Endothelial cell of umbilical vein (primary cell): ENCODE results near the gene S100A7. TPM values are rescaled to one million over a fixed set of nuclear protein-coding genes. Genes with fewer than 3 reads are reported as not detected.

Experiments
- BruUV-seq: library from RNA; stranded (reverse); fragments of 400-500 nt; replicated peaks from 2 replicates; lab custom pipeline; 2021; lab: Mats Ljungman, UMichigan
- CTCF ChIA-PET: fragments of 300-600, 350-600 bp; sonication (Branson Sonifier 250); formaldehyde crosslinking; loops from one replicate; lab custom pipeline; 2021; ENCODE audit warnings: antibody characterized with exemption, inconsistent platforms; lab: Charles Lee
- POLR2A ChIA-PET: fragments of 300-600, 350-600 bp; sonication (Branson Sonifier 250); formaldehyde crosslinking; loops from one replicate; lab custom pipeline; 2021; ENCODE audit warnings: antibody characterized with exemption, inconsistent platforms; lab: Charles Lee
- DNase-seq: peaks from one replicate; pipeline ENCODE4 v3.0.0-alpha.2; 2011; ENCODE audit warnings: low read depth, low spot score
- FAIRE-seq: peaks from 2 replicates; lab custom pipeline; 2011; peaks lifted over from hg19 to GRCh38; lab: Jason Lieb, UNC
- H2AFZ ChIP-seq: 2 replicates; pipeline ENCODE4 v1.6.0; 2012; ENCODE audit warnings: low read depth, low read length, control low read depth, inconsistent platforms
- H3K27ac ChIP-seq: 2 replicates; pipeline ENCODE4 v1.5.1; 2011; ENCODE audit warnings: low read depth, mild to moderate bottlenecking, control low read depth, low read length, moderate library complexity; ENCODE audit not compliant: insufficient read depth
- H3K27me3 ChIP-seq, 2 experiments: 2 replicates each; pipeline versions ENCODE4 v1.6.0 to v1.6.1; 2011; ENCODE audit warnings: low read length in 2 of 2, mixed read lengths in 1 of 2; ENCODE audit not compliant: control insufficient read depth in 2 of 2, insufficient read depth in 2 of 2
- H3K36me3 ChIP-seq, 2 experiments: 2 replicates in 1 of 2; 3 replicates in 1 of 2; pipeline ENCODE4 v1.5.1; 2011; ENCODE audit warnings: low read length in 2 of 2, mild to moderate bottlenecking in 1 of 2, moderate library complexity in 1 of 2; ENCODE audit not compliant: control insufficient read depth in 2 of 2, insufficient read depth in 2 of 2; ENCODE audit errors: extremely low read depth in 1 of 2
- H3K4me1 ChIP-seq: 3 replicates; pipeline ENCODE4 v1.5.1; 2011; ENCODE audit warnings: mild to moderate bottlenecking, low read length; ENCODE audit not compliant: control insufficient read depth, insufficient read depth; ENCODE audit errors: extremely low read depth
- H3K4me2 ChIP-seq: 2 replicates; pipeline ENCODE4 v1.6.1; 2011; ENCODE audit warnings: low read length, control low read depth, mixed read lengths; ENCODE audit not compliant: insufficient read depth
- H3K4me3 ChIP-seq, 3 experiments: fragments of 200-600 bp in 1 of 3; sonication (generic), shearing (Covaris generic) in 1 of 3; replicated peaks in 1 of 3; 2 replicates each; pipeline ENCODE4 v1.5.1; 2011 to 2016; ENCODE audit warnings: control low read depth in 3 of 3, low read length in 3 of 3, mild to moderate bottlenecking in 2 of 3, inconsistent platforms in 1 of 3, low read depth in 1 of 3, moderate library complexity in 1 of 3; ENCODE audit not compliant: insufficient read depth in 1 of 3
- H3K79me2 ChIP-seq: 2 replicates; pipeline ENCODE4 v1.6.0; 2012; ENCODE audit warnings: low read length, inconsistent platforms; ENCODE audit not compliant: control insufficient read depth, insufficient read depth
- H3K9ac ChIP-seq: replicated peaks from 2 replicates; pipeline ENCODE3; 2011; ENCODE audit warnings: low read length, control low read depth; ENCODE audit not compliant: insufficient read depth; ENCODE audit errors: extremely low read depth
- H3K9me1 ChIP-seq: replicated peaks from 3 replicates; pipeline ENCODE4 v1.6.0; 2011; ENCODE audit warnings: mild to moderate bottlenecking, low read length; ENCODE audit not compliant: control insufficient read depth, insufficient read depth; ENCODE audit errors: extremely low read depth
- H3K9me3 ChIP-seq: replicated peaks from 2 replicates; pipeline ENCODE4 v1.5.1; 2012; ENCODE audit warnings: low read length, inconsistent platforms; ENCODE audit not compliant: control insufficient read depth, insufficient read depth
- H4K20me1 ChIP-seq: replicated peaks from 2 replicates; pipeline ENCODE3; 2011; ENCODE audit warnings: mild to moderate bottlenecking, low read length; ENCODE audit not compliant: control insufficient read depth, insufficient read depth; ENCODE audit errors: extremely low read depth
- CTCF ChIP-seq, 2 donors: IDR thresholded peaks; 1 replicate in 1 of 2; 2 replicates in 1 of 2; pipeline ENCODE4 v1.5.1; 2011; ENCODE audit warnings: low read length in 2 of 2, mild to moderate bottlenecking in 2 of 2, moderate library complexity in 2 of 2, control low read depth in 1 of 2, inconsistent platforms in 1 of 2, low read depth in 1 of 2; ENCODE audit not compliant: insufficient read depth in 1 of 2; ENCODE audit errors: extremely low read depth in 1 of 2
- EZH2 ChIP-seq: IDR thresholded peaks from 2 replicates; pipeline ENCODE4 v1.6.1; 2012; ENCODE audit warnings: borderline replicate concordance, low read depth, mild to moderate bottlenecking, moderate library complexity, low read length, inconsistent platforms; ENCODE audit not compliant: severe bottlenecking
- FOS ChIP-seq: IDR thresholded peaks from 2 replicates; pipeline ENCODE4 v1.6.1; 2011; ENCODE audit warnings: mild to moderate bottlenecking, low read length, moderate library complexity, borderline replicate concordance; ENCODE audit not compliant: insufficient read depth
- GATA2 ChIP-seq: IDR thresholded peaks from 2 replicates; pipeline ENCODE4 v1.7.0; 2011; ENCODE audit warnings: low read depth, mild to moderate bottlenecking, moderate library complexity, mixed read lengths, low read length; ENCODE audit not compliant: insufficient read length, insufficient read depth
- JUN ChIP-seq: IDR thresholded peaks from 2 replicates; pipeline ENCODE4 v1.6.1; 2011; ENCODE audit warnings: borderline replicate concordance, low read depth; ENCODE audit not compliant: insufficient read length, insufficient read depth
- MAX ChIP-seq: IDR thresholded peaks from 2 replicates; pipeline ENCODE4 v1.6.1; 2011; ENCODE audit not compliant: insufficient read depth, insufficient read length
- MYC ChIP-seq: IDR thresholded peaks from one replicate; pipeline ENCODE4 v1.6.1; 2011; ENCODE audit warnings: mild to moderate bottlenecking, low read depth, low read length
- POLR2A ChIP-seq: IDR thresholded peaks from 2 replicates; pipeline ENCODE4 v1.6.1; 2012; ENCODE audit warnings: low read depth, mild to moderate bottlenecking, control low read depth, low read length
- POLR2AphosphoS5 ChIP-seq: IDR thresholded peaks from 2 replicates; pipeline ENCODE4 v1.6.1; 2012; ENCODE audit warnings: low read depth, mild to moderate bottlenecking, control low read depth, low read length, moderate library complexity; ENCODE audit not compliant: insufficient read depth
- dilution Hi-C: fragments of 300-500 bp; cut with MboI; formaldehyde crosslinking; loops from one replicate; pipeline ENCODE4 v1.15.0; 2019; ENCODE audit warnings: low sequenced_read_pairs; ENCODE audit not compliant: extremely low pct_ligation_motif_present
- intact Hi-C: fragments of 100-400 bp; cut with micrococcal nuclease; formaldehyde crosslinking; loops from one replicate; pipeline ENCODE4 v1.10.0; 2022
- polyA plus RNA-seq, 4 experiments: library from polyadenylated mRNA; depleted of rRNA in 3 of 4; stranded (reverse) in 3 of 4; unstranded in 1 of 4; fragments of >200 nt; gene quantifications; 2 replicates each; pipeline versions ENCODE4 v1.2.1 to v1.2.3, GENCODE V29; 2011 to 2012; ENCODE audit warnings: missing spikeins in 1 of 4
- total RNA-seq: library from RNA; stranded (reverse); gene quantifications from 2 replicates; pipeline ENCODE4 v1.2.3, GENCODE V29; 2021

Gene S100A7
- total and polyA plus RNA-seq, 2 donors (not counting 3 experiments of a cell fraction or from before 2014, with no cell fraction given) = not detected

- TF ChIP-seq MAX (no peak), FOS (no peak), JUN (no peak), GATA2 (no peak), POLR2AphosphoS5 (no peak), POLR2A (no peak), MYC (no peak), CTCF (IDR thresholded peaks at IDR 0.05; ENCODE audit: extremely low read depth in 1 of 2, insufficient read depth in 1 of 2, low read depth in 1 of 2, low read length in 2 of 2) (no peak), EZH2 (no peak)
- Histone ChIP-seq H3K27me3 (no peaks in the 10 kb centered on the region), H3K27ac (no peak overlapping the region), H3K79me2 (no peaks in the 10 kb centered on the region), H2AFZ (no peak overlapping the region), H4K20me1 (no peaks in the 10 kb centered on the region), H3K36me3 (no peaks in the 10 kb centered on the region), H3K9ac (no peak overlapping the region), H3K4me1 (no peaks in the 10 kb centered on the region), H3K9me3 (no peaks in the 10 kb centered on the region), H3K4me3 (no peak overlapping the region), H3K9me1 (no peaks in the 10 kb centered on the region), H3K4me2 (no peak overlapping the region)
- BruUV-seq = no TSS peak
- ChIA-PET CTCF (no interaction called here), POLR2A (no interaction called here)
- intact Hi-C loops (no loop called here), dilution Hi-C loops (no loop called here)
- no peak for DNase-seq
- FAIRE-seq = no peak
These were observed 31.7 kb downstream of the S100A7 start for GRCh38 chr1:153428791-153429190.
